AG04449 (cell line): Measurements from ENCODE around the gene RRAD.

Source experiments
- CTCF ChIA-PET: fragments of 350-600 bp; formaldehyde crosslinking; extraction: SDS; loops from one replicate; lab custom pipeline; 2021; ENCODE audit warnings: antibody characterized with exemption; lab: Yijun Ruan, JAX
- POLR2A ChIA-PET: fragments of 400-600, 350-600 bp; formaldehyde crosslinking; extraction: SDS; loops from one replicate; lab custom pipeline; 2020; ENCODE audit warnings: antibody characterized with exemption, inconsistent platforms; lab: Yijun Ruan, JAX
- DNase-seq: peaks from one replicate; pipeline ENCODE4 v3.0.0-alpha.2; 2010; ENCODE audit warnings: low read depth, low spot score
- H3K4me3 ChIP-seq: 2 replicates; pipeline ENCODE4 v1.5.1; 2011; ENCODE audit warnings: low read depth, mild to moderate bottlenecking, control low read depth, low read length
- CTCF ChIP-seq: IDR thresholded peaks from one replicate; pipeline ENCODE4 v1.5.1; 2011; ENCODE audit warnings: mild to moderate bottlenecking, moderate library complexity, low read length, control low read depth, inconsistent platforms; ENCODE audit not compliant: insufficient read depth; ENCODE audit errors: missing control alignments

The RRAD gene

GRCh38 chr16:66933776-66934137, 8.4 kb upstream of the RRAD start:
- CTCF ChIA-PET, result interaction anchor here (0.6 to 2.4 kb wide), 4 partner anchors 9 to 38 kb away, joined by 3 to 16 read pairs (median 4); no protein-coding TSS in a partner anchor
- no peak for TF ChIP-seq CTCF
- POLR2A ChIA-PET, result no interaction called here
- no peak for DNase-seq
- peak overlapping the region; percentile 97 for H3K4me3 ChIP-seq

- CTCF ChIA-PET, result interaction anchor here (1.1 to 2.8 kb wide), 3 partner anchors 38 to 253 kb away, joined by 3 to 24 read pairs (median 3); partner anchors contain the start of gene NAE1
Measured at GRCh38 chr16:66932076-66932475, 6.7 kb upstream of the RRAD start.

GRCh38 chr16:66931665-66932064, 6.3 kb upstream of the RRAD start:
- no peak for DNase-seq
- TF ChIP-seq CTCF, result no peak
- CTCF ChIA-PET, result interaction anchor here (1.1 to 2.8 kb wide), 3 partner anchors 37 to 254 kb away, joined by 3 to 24 read pairs (median 3); partner anchors contain the start of gene NAE1
- H3K4me3 ChIP-seq, result no peak overlapping the region
- POLR2A ChIA-PET, result interaction anchor here (1.8 kb wide), 1 partner anchor 14 kb away, joined by 4 read pairs; no protein-coding TSS in a partner anchor

More at GRCh38 chr16:66932076-66932475, 6.7 kb upstream of the RRAD start:
- DNase-seq, result no peak
- TF ChIP-seq CTCF, result no peak
- no peak overlapping the region for H3K4me3 ChIP-seq
- POLR2A ChIA-PET, result interaction anchor here (1.8 kb wide), 1 partner anchor 13 kb away, joined by 4 read pairs; no protein-coding TSS in a partner anchor

- DNase-seq, result no peak
- H3K4me3 ChIP-seq, result no peak overlapping the region
- ChIA-PET POLR2A (interaction anchor here (1.8 kb wide), 1 partner anchor 15 kb away, joined by 4 read pairs; no protein-coding TSS in a partner anchor), CTCF (interaction anchor here (1.0 to 2.8 kb wide), 3 partner anchors 21 to 36 kb away, joined by 4 to 24 read pairs (median 4); no protein-coding TSS in a partner anchor)
- no peak for TF ChIP-seq CTCF
Measured at GRCh38 chr16:66930189-66930588, 4.9 kb upstream of the RRAD start.

GRCh38 chr16:66928702-66929388, 3.5 kb upstream of the RRAD start:
- no peak for DNase-seq
- TF ChIP-seq CTCF, result peak; percentile 37
- ChIA-PET POLR2A (interaction anchor here (0.9 to 1.0 kb wide), 2 partner anchors 30 to 34 kb away, joined by 3 to 4 read pairs; no protein-coding TSS in a partner anchor), CTCF (interaction anchor here (1.0 to 15.4 kb wide), 5 partner anchors 14 to 172 kb away, joined by 3 to 350 read pairs (median 3); no protein-coding TSS in a partner anchor)
- H3K4me3 ChIP-seq, result no peak overlapping the region

- CTCF ChIA-PET, result interaction anchor here (1.0 to 15.4 kb wide), 7 partner anchors 10 to 173 kb away, joined by 3 to 350 read pairs (median 3); partner anchors contain the start of gene CDH16
- no peak for DNase-seq
- POLR2A ChIA-PET, result interaction anchor here (1.0 kb wide), 1 partner anchor 30 kb away, joined by 3 read pairs; no protein-coding TSS in a partner anchor
Measured at GRCh38 chr16:66927918-66928649, 2.7 kb upstream of the RRAD start.

More at GRCh38 chr16:66927918-66928649, 2.7 kb upstream of the RRAD start:
- no peak overlapping the region for H3K4me3 ChIP-seq
- no peak for TF ChIP-seq CTCF
